Ishikawa (cell line): Measurements from ENCODE around the gene ARAP1.

Experiments used
- CEBPB ChIP-seq: IDR thresholded peaks from 2 replicates; pipeline ENCODE4 v1.6.1; 2012
- EGR1 ChIP-seq: IDR thresholded peaks from 2 replicates; pipeline ENCODE4 v1.6.1; 2012
- EP300 ChIP-seq: IDR thresholded peaks from 2 replicates; pipeline ENCODE4 v1.6.1; 2012; ENCODE audit warnings: borderline replicate concordance
- FOXM1 ChIP-seq: IDR thresholded peaks from 2 replicates; pipeline ENCODE4 v1.6.1; 2012; ENCODE audit warnings: low read depth, borderline replicate concordance
- RAD21 ChIP-seq: IDR thresholded peaks from 2 replicates; pipeline ENCODE4 v1.6.1; 2012; ENCODE audit warnings: low read depth
- TAF1 ChIP-seq: IDR thresholded peaks from 2 replicates; pipeline ENCODE4 v1.6.1; 2012; ENCODE audit warnings: low read depth, mild to moderate bottlenecking
- TCF12 ChIP-seq: IDR thresholded peaks from 2 replicates; pipeline ENCODE4 v1.6.1; 2012; ENCODE audit warnings: low read depth
- TEAD4 ChIP-seq: IDR thresholded peaks from 2 replicates; pipeline ENCODE4 v1.6.1; 2012
- YY1 ChIP-seq: IDR thresholded peaks from 2 replicates; pipeline ENCODE4 v1.6.1; 2012; ENCODE audit warnings: low read depth
- ZBTB7A ChIP-seq: IDR thresholded peaks from 2 replicates; pipeline ENCODE4 v1.6.1; 2012; ENCODE audit warnings: low read depth
- TF ChIP-seq, protein P1 (sequence below): IDR thresholded peaks from 2 replicates; pipeline ENCODE4 v1.6.1; 2012; ENCODE audit warnings: low read depth, mild to moderate bottlenecking
- TF ChIP-seq, protein P2 (sequence below): IDR thresholded peaks from 2 replicates; pipeline ENCODE4 v1.6.1; 2012

DNA sequence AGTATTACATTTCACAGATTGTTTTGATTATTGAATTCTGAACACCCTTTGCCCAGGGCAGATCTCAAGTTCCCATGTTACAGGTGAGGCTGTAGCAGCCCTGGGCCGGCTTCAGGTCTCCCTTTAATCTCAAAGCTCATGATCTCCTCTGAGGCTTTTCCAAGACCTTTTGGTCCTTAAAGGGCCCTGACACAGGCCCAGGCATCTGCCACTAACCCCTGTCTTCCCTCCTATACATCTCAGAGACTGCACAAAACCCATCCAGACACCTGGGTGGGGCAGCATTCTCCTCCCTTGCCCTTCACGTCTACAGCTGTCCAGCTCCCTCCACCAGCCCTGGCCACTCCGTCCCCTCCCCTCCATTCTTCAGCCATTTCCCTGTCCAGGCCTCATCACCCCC lies 115.8 kb downstream of the ARAP1 start:
- TF ChIP-seq CEBPB = no peak
- TF ChIP-seq EP300 = no peak
- no peak for TF ChIP-seq YY1
- TF ChIP-seq EGR1 = no peak
- TF ChIP-seq, protein P1, sequence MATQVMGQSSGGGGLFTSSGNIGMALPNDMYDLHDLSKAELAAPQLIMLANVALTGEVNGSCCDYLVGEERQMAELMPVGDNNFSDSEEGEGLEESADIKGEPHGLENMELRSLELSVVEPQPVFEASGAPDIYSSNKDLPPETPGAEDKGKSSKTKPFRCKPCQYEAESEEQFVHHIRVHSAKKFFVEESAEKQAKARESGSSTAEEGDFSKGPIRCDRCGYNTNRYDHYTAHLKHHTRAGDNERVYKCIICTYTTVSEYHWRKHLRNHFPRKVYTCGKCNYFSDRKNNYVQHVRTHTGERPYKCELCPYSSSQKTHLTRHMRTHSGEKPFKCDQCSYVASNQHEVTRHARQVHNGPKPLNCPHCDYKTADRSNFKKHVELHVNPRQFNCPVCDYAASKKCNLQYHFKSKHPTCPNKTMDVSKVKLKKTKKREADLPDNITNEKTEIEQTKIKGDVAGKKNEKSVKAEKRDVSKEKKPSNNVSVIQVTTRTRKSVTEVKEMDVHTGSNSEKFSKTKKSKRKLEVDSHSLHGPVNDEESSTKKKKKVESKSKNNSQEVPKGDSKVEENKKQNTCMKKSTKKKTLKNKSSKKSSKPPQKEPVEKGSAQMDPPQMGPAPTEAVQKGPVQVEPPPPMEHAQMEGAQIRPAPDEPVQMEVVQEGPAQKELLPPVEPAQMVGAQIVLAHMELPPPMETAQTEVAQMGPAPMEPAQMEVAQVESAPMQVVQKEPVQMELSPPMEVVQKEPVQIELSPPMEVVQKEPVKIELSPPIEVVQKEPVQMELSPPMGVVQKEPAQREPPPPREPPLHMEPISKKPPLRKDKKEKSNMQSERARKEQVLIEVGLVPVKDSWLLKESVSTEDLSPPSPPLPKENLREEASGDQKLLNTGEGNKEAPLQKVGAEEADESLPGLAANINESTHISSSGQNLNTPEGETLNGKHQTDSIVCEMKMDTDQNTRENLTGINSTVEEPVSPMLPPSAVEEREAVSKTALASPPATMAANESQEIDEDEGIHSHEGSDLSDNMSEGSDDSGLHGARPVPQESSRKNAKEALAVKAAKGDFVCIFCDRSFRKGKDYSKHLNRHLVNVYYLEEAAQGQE = no peak
- TF ChIP-seq FOXM1 = no peak
- no peak for TF ChIP-seq TAF1
- no peak for TF ChIP-seq ZBTB7A
- no peak for TF ChIP-seq TEAD4
- no peak for TF ChIP-seq TCF12
- TF ChIP-seq, protein P2, sequence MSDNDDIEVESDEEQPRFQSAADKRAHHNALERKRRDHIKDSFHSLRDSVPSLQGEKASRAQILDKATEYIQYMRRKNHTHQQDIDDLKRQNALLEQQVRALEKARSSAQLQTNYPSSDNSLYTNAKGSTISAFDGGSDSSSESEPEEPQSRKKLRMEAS = no peak
- no peak for TF ChIP-seq RAD21
